ENCODE measurements around the gene PHTF2. TPM values are rescaled to one million over a fixed set of nuclear protein-coding genes. Genes with fewer than 3 reads are reported as not detected.

The PHTF2 gene
- total and polyA plus RNA-seq, 7 donors = 16.7 to 101 (median 51.7) TPM

GRCh38 chr7:77918676-77919075 is 120.1 kb downstream of the PHTF2 start:
- DNase-seq = no peak
- Histone ChIP-seq H3K27ac (no peak overlapping the region), H3K9me3 (no peaks in the 10 kb centered on the region), H3K36me3 (ENCODE audit: insufficient read depth in 1 of 2, low read depth in 1 of 2) (peaks cover 5 to 29% of the 10 kb centered on the region in 2 donors), H3K4me3 (no peak overlapping the region), H3K27me3 (ENCODE audit: insufficient read depth in 3 of 3, low read length in 2 of 3) (no peaks in the 10 kb centered on the region), H3K4me1 (peaks cover 10% of the 10 kb centered on the region)
- WGBS, 3 donors = 97 to 98% (median 98%) methylated on average over 1 of the region's 1 CpG
- TF ChIP-seq CTCF (IDR thresholded peaks at IDR 0.05) = no peak
- ATAC-seq = no peak
- intact Hi-C loops (cut with DNase I) = no loop called here

GRCh38 chr7:77923419-77923818 is 124.8 kb downstream of the PHTF2 start:
- Histone ChIP-seq H3K9me3 (no peaks in the 10 kb centered on the region), H3K36me3 (ENCODE audit: insufficient read depth in 1 of 2, low read depth in 1 of 2) (peaks cover 5 to 40% of the 10 kb centered on the region in 2 donors), H3K4me3 (no peak overlapping the region), H3K27me3 (ENCODE audit: insufficient read depth in 3 of 3, low read length in 2 of 3) (no peaks in the 10 kb centered on the region), H3K27ac (no peak overlapping the region), H3K4me1 (no peaks in the 10 kb centered on the region)
- ATAC-seq (no peak), DNase-seq (no peak)
- no peak for TF ChIP-seq CTCF (IDR thresholded peaks at IDR 0.05)
- 76 to 99% (median 94%) methylated on average over 2 of the region's 2 CpGs for WGBS, 3 donors
- intact Hi-C loops (cut with DNase I) = no loop called here

- Histone ChIP-seq H3K9me3 (no peaks in the 10 kb centered on the region), H3K4me3 (no peak overlapping the region), H3K27ac (no peak overlapping the region), H3K4me1 (no peaks in the 10 kb centered on the region), H3K27me3 (ENCODE audit: insufficient read depth in 3 of 3, low read length in 2 of 3) (no peaks in the 10 kb centered on the region), H3K36me3 (ENCODE audit: insufficient read depth in 1 of 2, low read depth in 1 of 2) (peaks cover 0 to 35% of the 10 kb centered on the region in 2 donors)
- ATAC-seq (no peak), DNase-seq (no peak)
- intact Hi-C loops (cut with DNase I) = no loop called here
- WGBS, 3 donors = 83 to 91% (median 85%) methylated on average over 2 of the region's 2 CpGs
- TF ChIP-seq CTCF (IDR thresholded peaks at IDR 0.05) = no peak
Observed at GRCh38 chr7:77930496-77930895, 131.9 kb downstream of the PHTF2 start.

GRCh38 chr7:77931841-77932240 is 133.3 kb downstream of the PHTF2 start:
- Histone ChIP-seq H3K4me3 (no peak overlapping the region), H3K4me1 (no peaks in the 10 kb centered on the region), H3K36me3 (ENCODE audit: insufficient read depth in 1 of 2, low read depth in 1 of 2) (peaks cover 0 to 35% of the 10 kb centered on the region in 2 donors), H3K27me3 (ENCODE audit: insufficient read depth in 3 of 3, low read length in 2 of 3) (no peaks in the 10 kb centered on the region), H3K9me3 (no peaks in the 10 kb centered on the region), H3K27ac (no peak overlapping the region)
- TF ChIP-seq CTCF (IDR thresholded peaks at IDR 0.05) = no peak
- intact Hi-C loops (cut with DNase I) = no loop called here
- 68 to 87% (median 84%) methylated on average over 5 of the region's 5 CpGs for WGBS, 3 donors
- DNase-seq (no peak), ATAC-seq (no peak)

GRCh38 chr7:77933394-77933793 is 134.8 kb downstream of the PHTF2 start:
- Histone ChIP-seq H3K27ac (no peak overlapping the region), H3K9me3 (no peaks in the 10 kb centered on the region), H3K4me3 (no peak overlapping the region), H3K4me1 (no peaks in the 10 kb centered on the region), H3K27me3 (ENCODE audit: insufficient read depth in 3 of 3, low read length in 2 of 3) (no peaks in the 10 kb centered on the region), H3K36me3 (ENCODE audit: insufficient read depth in 1 of 2, low read depth in 1 of 2) (peaks cover 0 to 25% of the 10 kb centered on the region in 2 donors)
- DNase-seq = no peak
- no peak for TF ChIP-seq CTCF (IDR thresholded peaks at IDR 0.05)
- peak in 1 of 4 donors; percentile 22 for ATAC-seq
- intact Hi-C loops (cut with DNase I) = no loop called here
- 94 to 99% (median 96%) methylated on average over 3 of the region's 3 CpGs for WGBS, 3 donors

All from psoas muscle (tissue), 8 donors.